Mammary epithelial cell (primary cell): Measurements from ENCODE around the gene ANXA3.

Experiments used
- CTCF ChIP-seq, 2 donors: IDR thresholded peaks in 1 of 2; conservative IDR thresholded peaks in 1 of 2; 2 replicates each; pipeline ENCODE4 v1.5.1; 2011 to 2012; ENCODE audit warnings: inconsistent platforms in 2 of 2, low read length in 2 of 2, mild to moderate bottlenecking in 2 of 2, control low read depth in 1 of 2, low read depth in 1 of 2; ENCODE audit not compliant: insufficient read depth in 1 of 2; ENCODE audit errors: extremely low read depth in 1 of 2
- EZH2 ChIP-seq: IDR thresholded peaks from 2 replicates; pipeline ENCODE4 v1.6.1; 2012; ENCODE audit warnings: low read length, inconsistent platforms, borderline replicate concordance

- TF ChIP-seq EZH2 (no peak), CTCF (conservative IDR thresholded peaks at IDR 0.05 in 1 of 2, IDR thresholded peaks at IDR 0.05 in 1 of 2; ENCODE audit: extremely low read depth in 1 of 2, insufficient read depth in 1 of 2, low read depth in 1 of 2, low read length in 2 of 2) (no peak)
These were observed 108.1 kb downstream of the ANXA3 start for GRCh38 chr4:78659665-78660064.
